ENCODE data around the gene SCT. TPM values are rescaled to one million over a fixed set of nuclear protein-coding genes. Genes with fewer than 3 reads are reported as not detected.

The SCT gene
- total and polyA plus RNA-seq, 2 donors from 2014 or later: not detected

- DNase-seq (peak in 2 of 5 donors; percentile 61 to 85), FAIRE-seq (no peak)
- Histone ChIP-seq H3K27ac (ENCODE audit: low read depth in 2 of 2, low read length in 2 of 2) (peak overlapping the region in 1 of 2 donors; percentile 97), H3K9me3 (ENCODE audit: control insufficient read depth in 2 of 3, insufficient read depth in 1 of 3, low read length in 3 of 3) (no peaks in the 10 kb centered on the region), H3K4me1 (ENCODE audit: control insufficient read depth in 2 of 3, insufficient read depth in 2 of 3, low read depth in 1 of 3, low read length in 3 of 3) (peaks cover 0 to 16% (median 0%) of the 10 kb centered on the region in 3 donors), H3K9ac (ENCODE audit: low read length in 3 of 3) (no peak overlapping the region), H3K27me3 (ENCODE audit: control insufficient read depth, insufficient read depth, low read length) (no peaks in the 10 kb centered on the region), H3K36me3 (ENCODE audit: control insufficient read depth in 2 of 3, insufficient read depth in 3 of 3, low read length in 3 of 3) (peaks cover 0 to 14% (median 5%) of the 10 kb centered on the region in 3 donors), H3K4me3 (ENCODE audit: low read length in 3 of 3) (peak overlapping the region in 2 of 3 donors; percentile 39 to 83)
- TF ChIP-seq, protein P1, sequence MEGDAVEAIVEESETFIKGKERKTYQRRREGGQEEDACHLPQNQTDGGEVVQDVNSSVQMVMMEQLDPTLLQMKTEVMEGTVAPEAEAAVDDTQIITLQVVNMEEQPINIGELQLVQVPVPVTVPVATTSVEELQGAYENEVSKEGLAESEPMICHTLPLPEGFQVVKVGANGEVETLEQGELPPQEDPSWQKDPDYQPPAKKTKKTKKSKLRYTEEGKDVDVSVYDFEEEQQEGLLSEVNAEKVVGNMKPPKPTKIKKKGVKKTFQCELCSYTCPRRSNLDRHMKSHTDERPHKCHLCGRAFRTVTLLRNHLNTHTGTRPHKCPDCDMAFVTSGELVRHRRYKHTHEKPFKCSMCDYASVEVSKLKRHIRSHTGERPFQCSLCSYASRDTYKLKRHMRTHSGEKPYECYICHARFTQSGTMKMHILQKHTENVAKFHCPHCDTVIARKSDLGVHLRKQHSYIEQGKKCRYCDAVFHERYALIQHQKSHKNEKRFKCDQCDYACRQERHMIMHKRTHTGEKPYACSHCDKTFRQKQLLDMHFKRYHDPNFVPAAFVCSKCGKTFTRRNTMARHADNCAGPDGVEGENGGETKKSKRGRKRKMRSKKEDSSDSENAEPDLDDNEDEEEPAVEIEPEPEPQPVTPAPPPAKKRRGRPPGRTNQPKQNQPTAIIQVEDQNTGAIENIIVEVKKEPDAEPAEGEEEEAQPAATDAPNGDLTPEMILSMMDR (IDR thresholded peaks at IDR 0.05; ENCODE audit: borderline replicate concordance, extremely low read depth, insufficient read depth): no peak
- intact Hi-C loops (cut with DNase I): no loop called here
These were observed 10.4 kb downstream of the SCT start for GRCh38 chr11:616320-617198.

DNA sequence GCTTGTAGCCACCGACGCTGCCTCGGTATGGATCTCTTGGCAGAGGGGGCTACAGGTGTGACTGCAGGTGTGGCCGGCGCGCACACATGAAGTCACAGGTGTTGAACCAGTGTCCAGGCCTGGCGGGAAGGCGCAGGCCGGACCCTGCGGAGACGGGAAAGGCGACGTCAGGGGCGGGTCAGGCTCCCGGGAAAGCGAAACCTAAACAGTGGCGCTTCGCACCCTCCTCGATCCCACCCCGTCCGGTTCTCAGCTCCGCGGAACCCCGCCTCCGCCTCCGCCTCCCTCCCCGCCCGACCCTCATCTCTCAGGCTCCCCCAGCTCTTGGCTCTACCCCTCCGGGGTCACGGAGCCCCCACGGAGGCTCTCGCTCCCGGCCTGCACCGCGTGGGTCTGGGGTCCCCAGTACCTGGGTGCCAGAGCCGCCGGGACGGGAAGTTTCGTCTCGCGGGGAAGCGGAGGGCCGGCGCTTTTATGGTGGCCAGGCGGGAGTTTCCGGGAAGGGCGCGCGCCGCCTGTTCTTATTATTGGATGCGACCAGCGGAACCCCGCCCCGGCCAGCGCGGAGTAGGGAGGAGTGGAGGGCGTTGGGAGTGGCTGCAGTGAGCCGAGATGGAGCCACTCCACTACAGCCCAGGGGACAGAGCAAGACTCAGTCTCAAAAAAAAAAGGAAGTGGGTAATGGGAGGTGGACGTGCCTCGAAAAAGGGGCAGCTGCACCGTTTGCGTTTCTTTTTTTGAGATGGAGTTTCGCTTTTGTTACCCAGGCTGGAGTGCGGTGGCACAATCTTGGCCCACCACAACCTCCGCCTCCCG is 11.3 kb downstream of the SCT start, which contains the start of gene IRF7:
IRF7 (minus strand) TSS at position 447 of the 816 bp plus-strand sequence. CDS start 586 bp downstream, outside the sequence.
- peak; percentile 93 to 99 (median 95) for DNase-seq
- Histone ChIP-seq H3K27me3 (ENCODE audit: control insufficient read depth, insufficient read depth, low read length) (no peaks in the 10 kb centered on the region), H3K9ac (ENCODE audit: low read length in 3 of 3) (peak within 1 kb of the TSS; percentile 47 to 97 (median 92)), H3K4me1 (ENCODE audit: control insufficient read depth in 2 of 3, insufficient read depth in 2 of 3, low read depth in 1 of 3, low read length in 3 of 3) (peaks cover 0 to 16% (median 0%) of the 10 kb centered on the region in 3 donors), H3K9me3 (ENCODE audit: control insufficient read depth in 2 of 3, insufficient read depth in 1 of 3, low read length in 3 of 3) (no peaks in the 10 kb centered on the region), H3K4me3 (ENCODE audit: low read length in 3 of 3) (peak within 1 kb of the TSS; percentile 60 to 84 (median 83)), H3K36me3 (ENCODE audit: control insufficient read depth in 2 of 3, insufficient read depth in 3 of 3, low read length in 3 of 3) (peaks cover 0 to 22% (median 10%) of the 10 kb centered on the region in 3 donors), H3K27ac (ENCODE audit: low read depth in 2 of 2, low read length in 2 of 2) (peak within 1 kb of the TSS; percentile 96 to 97)
- intact Hi-C loops (cut with DNase I): no loop called here
- peak; percentile 55 for FAIRE-seq
- TF ChIP-seq, protein P1 (IDR thresholded peaks at IDR 0.05; ENCODE audit: borderline replicate concordance, extremely low read depth, insufficient read depth): no peak

DNA sequence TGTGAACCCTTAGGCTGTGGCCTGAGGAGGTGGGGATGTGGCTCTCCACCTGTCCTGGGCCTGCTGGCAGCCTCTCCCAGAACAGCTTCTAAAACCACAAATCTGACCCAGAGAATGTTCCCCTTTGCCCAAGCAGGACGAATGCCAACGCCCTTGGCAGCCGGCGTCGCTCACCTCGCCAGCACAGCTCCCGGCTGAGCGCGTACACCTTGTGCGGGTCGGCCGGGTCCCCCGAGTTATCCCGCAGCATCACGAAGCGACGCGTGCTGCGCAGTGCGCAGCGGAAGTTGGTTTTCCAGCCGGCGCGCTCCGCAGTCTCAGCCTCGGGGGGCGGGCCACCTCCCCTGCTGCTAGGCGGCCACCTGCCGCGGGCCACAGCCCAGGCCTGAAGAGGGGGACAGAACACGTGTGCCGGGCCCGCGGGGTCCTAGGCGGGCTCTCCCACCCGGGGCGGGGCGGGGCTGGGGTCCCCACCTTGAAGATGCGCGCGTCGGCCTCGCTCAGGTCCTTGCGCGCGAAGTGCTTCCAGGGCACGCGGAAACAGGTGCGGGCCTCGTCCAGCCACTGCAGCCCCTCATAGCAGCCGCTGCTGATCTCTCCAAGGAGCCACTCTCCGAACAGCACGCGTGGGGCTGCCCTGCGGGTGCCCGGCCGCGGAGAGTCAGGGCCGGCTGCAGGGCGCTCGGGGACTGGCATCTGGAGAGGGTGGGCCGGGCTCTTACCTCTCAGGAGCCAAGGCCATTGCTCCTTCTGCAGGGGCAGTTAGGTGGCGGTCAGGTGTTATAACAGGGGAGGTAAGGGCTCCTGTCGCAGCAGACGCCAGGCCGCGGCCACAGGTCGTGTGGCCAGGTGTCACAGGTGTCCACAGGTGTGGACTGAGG is 12.1 kb downstream of the SCT start:
- FAIRE-seq: no peak
- intact Hi-C loops (cut with DNase I): no loop called here
- TF ChIP-seq, protein P1 (IDR thresholded peaks at IDR 0.05; ENCODE audit: borderline replicate concordance, extremely low read depth, insufficient read depth): no peak

More for the DNA sequence above, 12.1 kb downstream of the SCT start:
- H3K9ac ChIP-seq (ENCODE audit: low read length in 3 of 3): peak overlapping the region; percentile 47 to 97 (median 92)
- H3K27ac ChIP-seq (ENCODE audit: low read depth in 2 of 2, low read length in 2 of 2): peak overlapping the region; percentile 96 to 97
- peaks cover 0 to 16% (median 0%) of the 10 kb centered on the region in 3 donors for H3K4me1 ChIP-seq (ENCODE audit: control insufficient read depth in 2 of 3, insufficient read depth in 2 of 3, low read depth in 1 of 3, low read length in 3 of 3)
- H3K36me3 ChIP-seq (ENCODE audit: control insufficient read depth in 2 of 3, insufficient read depth in 3 of 3, low read length in 3 of 3): peaks cover 0 to 30% (median 12%) of the 10 kb centered on the region in 3 donors
- H3K27me3 ChIP-seq (ENCODE audit: control insufficient read depth, insufficient read depth, low read length): no peaks in the 10 kb centered on the region
- peak in 2 of 5 donors; percentile 70 to 84 for DNase-seq
- peak overlapping the region; percentile 60 to 84 (median 83) for H3K4me3 ChIP-seq (ENCODE audit: low read length in 3 of 3)
- no peaks in the 10 kb centered on the region for H3K9me3 ChIP-seq (ENCODE audit: control insufficient read depth in 2 of 3, insufficient read depth in 1 of 3, low read length in 3 of 3)

Data from kidney (tissue), 14 donors.